Ovary (tissue), 3 donors: ENCODE data around the gene NAALADL2.

Experiments used
- EP300 ChIP-seq: sonication (generic); formaldehyde crosslinking; IDR thresholded peaks from one replicate; pipeline ENCODE4 v1.6.1; 2017; ENCODE audit warnings: antibody characterized with exemption
- POLR2A ChIP-seq: fragments of 450-650 bp; IDR thresholded peaks from one replicate; pipeline ENCODE4 v1.6.1; 2017; ENCODE audit warnings: antibody characterized with exemption, mild to moderate bottlenecking, moderate library complexity
- TF ChIP-seq, protein P1 (sequence below), 3 donors: fragments of 450-650 bp in 2 of 3; fragments of 200-600 bp in 1 of 3; IDR thresholded peaks; one replicate each; pipeline versions ENCODE4 v1.5.1 to v1.8.0; 2016 to 2022; ENCODE audit warnings: antibody characterized with exemption in 3 of 3, mild to moderate bottlenecking in 1 of 3
- donor health status: DM: no; HTN: no; CAD: no.

GRCh38 chr3:175655351-175655750 is 796.2 kb downstream of the NAALADL2 start:
- TF ChIP-seq, protein P1, sequence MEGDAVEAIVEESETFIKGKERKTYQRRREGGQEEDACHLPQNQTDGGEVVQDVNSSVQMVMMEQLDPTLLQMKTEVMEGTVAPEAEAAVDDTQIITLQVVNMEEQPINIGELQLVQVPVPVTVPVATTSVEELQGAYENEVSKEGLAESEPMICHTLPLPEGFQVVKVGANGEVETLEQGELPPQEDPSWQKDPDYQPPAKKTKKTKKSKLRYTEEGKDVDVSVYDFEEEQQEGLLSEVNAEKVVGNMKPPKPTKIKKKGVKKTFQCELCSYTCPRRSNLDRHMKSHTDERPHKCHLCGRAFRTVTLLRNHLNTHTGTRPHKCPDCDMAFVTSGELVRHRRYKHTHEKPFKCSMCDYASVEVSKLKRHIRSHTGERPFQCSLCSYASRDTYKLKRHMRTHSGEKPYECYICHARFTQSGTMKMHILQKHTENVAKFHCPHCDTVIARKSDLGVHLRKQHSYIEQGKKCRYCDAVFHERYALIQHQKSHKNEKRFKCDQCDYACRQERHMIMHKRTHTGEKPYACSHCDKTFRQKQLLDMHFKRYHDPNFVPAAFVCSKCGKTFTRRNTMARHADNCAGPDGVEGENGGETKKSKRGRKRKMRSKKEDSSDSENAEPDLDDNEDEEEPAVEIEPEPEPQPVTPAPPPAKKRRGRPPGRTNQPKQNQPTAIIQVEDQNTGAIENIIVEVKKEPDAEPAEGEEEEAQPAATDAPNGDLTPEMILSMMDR (IDR thresholded peaks at IDR 0.05), result no peak
- no peak for TF ChIP-seq POLR2A
- TF ChIP-seq EP300, result no peak
